Superior temporal gyrus (tissue), 1 donor: Measurements from ENCODE around the gene TUFT1.

Experiments
- DNase-seq: peaks from one replicate; pipeline ENCODE4 v3.0.0-alpha.2; 2016; ENCODE audit errors: extremely low spot score

TUFT1 gene

DNA sequence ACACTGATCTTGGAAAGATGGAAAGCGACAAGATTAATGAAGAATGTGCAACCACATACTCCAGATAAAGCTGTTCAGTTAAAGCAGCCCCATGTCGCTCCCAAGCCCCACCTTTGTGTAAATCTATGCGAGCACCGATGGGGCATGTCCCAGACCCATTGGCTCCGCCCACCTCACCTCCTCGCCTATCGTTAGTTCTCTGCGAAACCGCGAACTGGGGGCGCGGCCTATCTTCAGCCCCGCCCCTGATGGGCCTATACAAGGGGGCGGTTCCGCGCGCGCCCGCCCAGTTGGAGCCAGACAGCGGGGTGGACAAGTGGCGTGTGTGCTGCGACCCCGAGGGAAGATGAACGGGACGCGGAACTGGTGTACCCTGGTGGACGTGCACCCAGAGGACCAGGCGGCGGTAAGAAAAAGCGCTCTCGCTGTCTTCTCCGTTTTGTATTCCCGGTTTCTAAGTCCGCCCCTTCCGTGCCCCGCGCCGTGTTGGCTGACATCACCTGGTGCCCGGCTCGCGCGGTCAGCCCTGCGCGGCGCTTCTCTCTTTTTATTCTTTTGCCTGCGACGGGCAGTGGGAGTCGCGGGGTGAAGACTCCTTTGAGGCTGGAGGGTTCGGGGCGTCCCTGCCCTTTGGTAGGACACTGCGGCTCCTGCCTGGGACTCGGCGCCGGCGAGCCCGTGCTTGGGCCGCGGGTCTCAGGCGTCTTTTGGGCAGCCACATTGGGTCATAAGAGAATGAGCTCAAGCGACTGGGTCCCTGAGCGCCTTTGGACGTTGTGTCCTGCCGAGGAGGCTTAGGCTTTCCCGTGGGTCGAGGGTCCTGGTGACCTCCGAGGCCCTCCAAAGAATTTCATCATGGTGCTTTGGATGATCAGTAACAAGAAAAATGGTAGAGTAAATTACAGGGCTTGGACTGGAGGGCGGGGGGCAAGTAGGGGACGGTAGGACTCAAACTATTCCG is at the start of gene TUFT1:
Gene TUFT1 (plus strand): TSS at position 289 of the 961 bp plus-strand sequence. CDS start 58 bp downstream, at position 347.
- DNase-seq: peak; percentile 93

- no peak for DNase-seq
Measured at GRCh38 chr1:151491641-151492040, 48.5 kb upstream of the TUFT1 start.

DNA sequence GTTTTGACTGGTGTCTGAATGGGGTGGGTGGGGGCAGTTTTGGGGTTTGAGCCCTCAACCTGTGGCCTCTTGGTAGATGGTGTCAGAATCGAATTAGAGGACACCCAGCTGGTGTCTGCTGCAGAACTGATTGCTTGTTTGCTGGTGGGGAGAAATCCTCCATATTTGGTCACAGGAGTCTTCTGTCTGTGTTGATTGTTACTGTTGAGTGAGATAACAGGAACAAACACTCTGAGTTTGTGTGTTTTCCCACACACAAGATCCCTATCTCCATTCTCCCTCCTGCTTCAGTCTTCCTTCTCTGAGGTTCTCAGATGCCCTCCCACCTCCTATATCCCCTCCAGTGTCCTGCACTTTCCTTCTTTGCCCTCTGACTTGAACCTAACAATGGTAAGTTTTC is 48.0 kb upstream of the TUFT1 start:
- no peak for DNase-seq

DNA sequence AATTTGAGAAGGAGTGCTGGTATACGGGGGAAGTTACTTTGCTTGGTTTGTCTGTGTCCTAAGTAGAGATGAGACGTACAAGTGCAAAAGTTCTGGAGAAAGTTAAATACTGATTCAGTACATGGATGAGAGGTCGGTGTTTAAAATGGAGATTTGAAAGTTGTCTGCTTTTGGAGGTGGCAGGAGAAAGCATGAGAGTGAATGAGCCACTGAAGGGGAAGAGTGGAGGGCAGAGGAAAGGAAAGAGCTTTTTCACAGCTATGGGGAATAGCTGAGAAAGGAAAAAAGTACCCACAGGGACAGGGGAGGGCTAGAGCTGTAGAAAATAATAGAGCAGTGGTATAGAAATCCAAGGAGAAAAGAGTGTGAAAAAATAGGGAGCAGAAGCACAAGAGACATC is 47.1 kb upstream of the TUFT1 start:
- no peak for DNase-seq

DNA sequence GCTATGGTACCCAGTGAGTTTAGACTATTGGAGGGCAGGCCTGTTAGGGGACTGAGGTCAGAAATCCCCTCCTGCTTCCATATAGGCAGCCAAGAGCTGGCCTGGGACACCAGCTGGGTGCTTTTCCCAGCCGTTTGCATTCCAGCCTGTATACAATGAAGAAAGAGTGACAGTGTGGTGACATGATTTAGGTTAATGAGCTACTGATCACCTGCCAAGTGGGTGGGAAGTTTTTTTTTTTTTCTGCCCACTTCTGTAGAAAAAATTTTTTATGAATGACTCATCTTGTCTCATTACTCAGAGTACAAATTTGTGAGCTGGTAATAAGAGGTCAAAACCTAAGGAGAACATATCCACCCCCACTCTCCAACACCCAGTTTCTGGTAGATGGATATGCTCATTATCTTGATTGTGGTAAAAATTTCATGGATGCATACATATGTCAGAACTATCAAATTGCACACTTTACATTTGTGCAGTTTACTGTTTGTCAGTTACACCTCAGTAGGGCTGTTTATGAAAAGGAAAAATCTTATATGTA is 45.3 kb upstream of the TUFT1 start:
- peak; percentile 68 for DNase-seq

GRCh38 chr1:151495316-151495715 is 44.8 kb upstream of the TUFT1 start:
- DNase-seq: peak; percentile 85

DNA sequence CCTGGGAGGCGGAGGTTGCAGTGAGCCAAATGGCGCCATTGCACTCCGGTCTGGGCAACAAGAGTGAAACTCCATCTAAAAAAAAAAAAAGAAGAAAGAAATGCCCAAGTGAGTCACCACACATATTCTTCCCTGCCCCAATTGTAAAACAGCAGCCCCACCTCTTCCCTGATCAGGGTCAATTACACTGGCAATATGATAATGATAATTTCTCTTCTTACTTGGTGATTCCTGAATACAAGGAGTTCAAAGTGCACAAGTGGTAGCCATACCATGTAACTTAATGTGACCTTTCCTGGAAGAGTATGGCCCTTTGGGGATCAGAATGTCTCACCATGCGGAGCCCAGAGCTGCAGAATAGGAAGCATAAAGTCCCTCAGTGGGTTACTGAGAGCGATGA is 40.7 kb upstream of the TUFT1 start:
- DNase-seq: no peak

- no peak for DNase-seq
Measured at GRCh38 chr1:151499930-151500329, 40.2 kb upstream of the TUFT1 start.

DNA sequence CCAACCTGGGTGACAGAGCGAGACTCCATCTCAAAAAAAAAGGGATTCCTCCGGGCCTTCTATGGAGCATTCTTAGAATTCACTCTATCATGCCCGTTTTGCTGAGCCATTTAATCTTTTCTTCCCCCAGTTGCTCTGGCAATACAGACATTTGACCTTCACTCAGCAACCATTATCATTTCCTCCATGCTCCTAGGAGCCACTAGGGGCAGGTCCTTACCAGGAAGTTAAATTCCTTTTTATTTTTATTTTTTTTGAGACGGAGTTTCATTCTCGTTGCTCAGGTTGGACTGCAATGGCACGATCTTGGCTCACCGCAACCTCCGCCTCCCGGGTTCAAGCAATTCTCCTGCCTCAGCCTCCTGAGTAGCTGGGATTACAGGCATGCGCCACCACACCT is 38.6 kb upstream of the TUFT1 start:
- DNase-seq: no peak

DNA sequence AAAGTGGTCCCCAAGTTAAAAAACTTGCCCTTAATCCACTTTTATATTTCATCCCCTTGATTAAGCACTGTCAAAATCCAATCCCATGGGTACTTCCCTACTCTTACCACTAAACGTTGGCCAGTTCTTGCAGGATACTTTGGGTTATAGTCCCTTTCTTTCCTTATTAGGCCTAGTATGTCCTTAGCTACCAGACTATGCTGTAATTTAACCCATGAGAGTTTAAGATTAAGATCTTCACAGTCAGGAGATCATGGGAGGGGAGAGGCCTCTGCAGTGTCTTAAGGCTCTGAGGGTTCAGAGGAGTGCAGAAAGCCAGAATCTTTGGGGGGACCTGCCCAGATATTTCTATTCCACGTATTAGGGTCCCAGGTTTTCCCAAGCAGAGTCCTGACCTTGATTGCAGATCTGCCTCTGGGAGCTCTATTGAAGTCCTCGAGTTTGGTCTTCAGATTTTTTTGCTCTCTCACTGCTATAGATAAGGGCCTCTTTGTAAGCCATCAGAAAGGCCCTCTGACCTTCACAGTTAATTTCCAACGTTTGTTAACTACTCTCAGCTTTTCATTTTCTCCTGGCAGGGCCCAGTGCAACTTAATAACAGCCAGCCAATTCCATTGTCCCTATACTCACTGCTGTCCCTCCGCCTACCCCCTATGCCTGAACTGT is 37.9 kb upstream of the TUFT1 start:
- DNase-seq: no peak

- no peak for DNase-seq
Measured at GRCh38 chr1:151502859-151503780, 37.0 kb upstream of the TUFT1 start.

DNA sequence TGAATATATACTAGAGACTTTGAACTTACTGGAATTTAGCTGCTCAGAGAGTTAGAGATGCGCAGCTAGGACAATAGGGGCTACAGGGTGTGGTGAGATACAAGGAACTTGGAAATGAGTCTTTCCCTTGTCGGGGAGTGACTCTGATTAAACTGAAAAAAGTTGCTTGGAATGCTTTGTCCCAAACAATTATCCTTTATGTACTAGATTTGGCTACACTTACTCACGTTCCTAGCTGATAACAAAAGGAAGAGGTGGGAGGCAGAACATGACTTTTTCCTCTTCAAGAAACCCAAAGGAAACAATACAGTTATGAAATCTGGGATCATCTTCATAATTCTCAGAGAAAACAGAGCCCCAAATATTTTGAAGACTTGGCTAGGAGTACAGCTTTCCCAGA is 35.9 kb upstream of the TUFT1 start:
- DNase-seq: no peak

DNA sequence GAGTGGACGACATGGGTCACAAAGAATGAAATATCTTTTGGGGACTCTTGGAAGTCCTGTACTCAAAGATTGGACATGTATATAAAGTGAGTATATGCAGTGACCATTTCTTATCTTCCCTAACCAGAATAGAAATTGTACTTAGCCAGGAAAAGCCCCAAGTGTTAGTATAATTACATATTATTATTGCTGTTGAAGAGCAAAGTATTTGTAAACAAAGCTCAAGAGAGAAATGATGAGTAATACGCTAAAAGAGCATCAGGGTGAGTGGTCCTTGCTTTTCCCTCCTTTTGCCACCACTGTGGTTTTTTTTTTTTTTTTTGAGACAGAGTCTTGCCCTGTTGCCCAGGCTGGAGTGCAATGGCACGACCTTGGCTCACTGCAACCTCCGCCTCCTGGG is 35.4 kb upstream of the TUFT1 start:
- no peak for DNase-seq

- no peak for DNase-seq
Measured at GRCh38 chr1:151508833-151509232, 31.3 kb upstream of the TUFT1 start.

- no peak for DNase-seq
Measured at GRCh38 chr1:151509350-151510019, 30.6 kb upstream of the TUFT1 start.

DNA sequence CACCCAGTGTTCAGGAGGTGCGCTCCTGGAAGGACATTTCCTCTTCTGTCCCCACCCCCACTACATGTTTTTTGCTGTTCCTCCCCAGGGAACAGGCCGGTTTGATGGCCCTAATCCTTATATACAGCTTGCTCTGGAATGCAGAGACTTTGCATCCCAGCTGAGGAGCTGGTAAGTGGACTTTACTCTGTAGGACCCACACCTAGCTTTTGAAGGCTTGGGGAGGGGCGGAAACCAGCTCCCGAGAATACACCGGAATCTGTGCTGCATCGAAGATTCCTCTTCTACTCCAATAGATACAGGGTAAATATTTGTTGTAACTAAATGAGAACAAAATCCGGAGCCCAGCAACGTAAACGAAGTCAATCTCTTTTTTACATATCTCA is 30.1 kb upstream of the TUFT1 start:
- DNase-seq: no peak

DNA sequence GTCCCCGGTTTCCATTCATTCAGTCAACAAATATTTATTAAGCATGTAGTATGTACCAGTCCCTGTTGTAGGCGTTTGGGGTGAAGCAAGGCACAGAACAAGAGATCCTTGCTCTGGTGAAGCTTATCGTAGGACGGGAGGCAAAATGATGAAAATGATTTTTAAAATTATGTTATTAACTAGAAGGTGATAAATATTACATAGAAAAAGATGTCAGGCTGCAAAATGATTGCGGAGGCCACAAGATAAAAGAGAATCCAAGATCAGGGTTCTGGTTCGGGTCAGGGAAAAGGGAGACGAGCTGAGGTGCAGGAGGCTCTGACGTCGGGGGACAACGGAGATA is 29.5 kb upstream of the TUFT1 start:
- DNase-seq: no peak

GRCh38 chr1:151510957-151511635 is 29.0 kb upstream of the TUFT1 start, which contains the start of gene CGN:
Gene CGN, plus strand, starts transcription at chr1:151511387. Its CDS starts 7,133 bp downstream, at chr1:151518520.
- DNase-seq: peak; percentile 91

- DNase-seq: peak; percentile 40
Measured at GRCh38 chr1:151511636-151512215, 28.4 kb upstream of the TUFT1 start.

DNA sequence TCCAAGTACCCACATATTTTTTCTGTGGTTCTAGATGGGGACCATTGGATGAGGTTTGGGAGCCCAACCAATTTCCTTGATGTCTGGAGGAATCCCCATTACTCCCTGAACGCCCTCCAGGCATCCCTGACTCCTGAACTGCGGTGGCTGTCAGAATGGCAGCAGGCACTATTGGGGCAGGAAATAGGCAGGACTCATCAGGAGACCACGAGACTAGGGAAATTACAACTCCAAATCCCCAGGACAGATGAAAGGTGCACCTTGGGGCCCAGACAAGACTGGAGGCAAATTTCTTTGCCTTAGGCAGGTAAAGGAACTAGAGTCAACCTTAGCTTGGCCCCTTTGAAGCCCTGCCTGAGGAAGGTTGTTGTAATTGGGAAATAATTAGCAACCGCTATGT is 27.8 kb upstream of the TUFT1 start:
- DNase-seq: no peak
